ENCODE data around the gene GCN1.

GRCh38 chr12:120238839-120239445, 44.4 kb upstream of the GCN1 start:
- TF ChIP-seq CTCF (optimal IDR thresholded peaks at IDR 0.05 in 1 of 3, IDR thresholded peaks at IDR 0.05 in 1 of 3, conservative IDR thresholded peaks at IDR 0.05 in 1 of 3; ENCODE audit: extremely low read depth in 1 of 3, insufficient read depth in 2 of 3, low read length in 3 of 3) = no peak
- TF ChIP-seq EZH2 (IDR thresholded peaks at IDR 0.05; ENCODE audit: low read length) = no peak
